ENCODE measurements around the gene DDX18.

DDX18 gene

DNA sequence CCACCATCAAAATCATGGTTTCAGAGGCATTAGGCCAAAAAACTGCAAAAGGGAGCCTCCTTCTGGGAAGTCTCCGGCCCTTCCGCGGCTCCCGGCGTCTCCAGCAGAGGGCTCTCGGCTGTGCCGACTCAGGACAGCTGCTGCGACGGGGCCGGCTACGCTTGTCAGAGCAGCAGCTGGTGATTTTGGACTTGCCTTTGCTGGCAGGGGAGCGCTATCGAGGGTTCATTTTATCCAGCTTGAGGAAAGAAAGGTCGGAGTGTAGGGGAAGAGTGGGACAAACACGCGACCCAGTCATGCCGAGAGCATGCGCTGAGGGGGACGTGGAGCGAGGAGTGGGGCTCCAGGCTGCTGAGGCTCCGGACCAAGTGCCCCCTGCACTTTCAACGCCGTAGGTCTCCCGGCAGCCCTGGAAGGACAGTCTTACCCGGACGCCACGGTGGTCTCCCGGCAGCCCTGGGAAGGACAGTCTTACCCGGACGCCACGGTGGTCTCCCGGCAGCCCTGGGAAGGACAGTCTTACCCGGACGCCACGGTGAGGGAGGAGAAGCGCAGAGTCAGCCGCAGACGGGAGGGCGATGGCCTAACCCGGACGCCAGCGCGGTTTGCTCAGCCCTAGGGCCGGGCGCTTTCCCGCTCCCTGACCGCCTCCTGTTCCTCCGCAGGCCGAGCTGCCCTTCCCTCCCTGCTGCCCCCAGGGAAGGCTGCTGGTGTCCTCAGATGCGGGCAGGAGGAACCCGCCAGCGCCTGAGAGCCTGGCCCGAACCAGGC, 21.7 kb downstream of the DDX18 start:
- DNase-seq: peak; percentile 20

DNA sequence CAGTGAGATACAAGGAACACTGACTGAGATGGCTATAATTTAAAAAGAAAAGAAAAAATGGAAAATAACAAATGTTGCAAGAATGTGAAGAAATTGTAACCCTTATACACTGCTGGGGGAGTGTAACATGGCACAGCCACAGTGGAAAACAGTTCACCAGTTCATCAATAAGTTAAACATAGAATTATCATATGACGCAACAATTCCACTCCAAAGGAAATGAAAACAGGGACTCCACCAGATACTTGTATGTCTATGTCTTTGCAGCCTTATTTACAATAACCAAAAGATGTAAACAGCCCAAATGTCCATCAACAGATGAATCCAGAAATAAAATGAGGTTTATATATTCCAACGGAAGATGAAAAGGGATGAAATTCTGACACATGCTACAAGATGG, 30.8 kb downstream of the DDX18 start:
- DNase-seq: no peak

DNA sequence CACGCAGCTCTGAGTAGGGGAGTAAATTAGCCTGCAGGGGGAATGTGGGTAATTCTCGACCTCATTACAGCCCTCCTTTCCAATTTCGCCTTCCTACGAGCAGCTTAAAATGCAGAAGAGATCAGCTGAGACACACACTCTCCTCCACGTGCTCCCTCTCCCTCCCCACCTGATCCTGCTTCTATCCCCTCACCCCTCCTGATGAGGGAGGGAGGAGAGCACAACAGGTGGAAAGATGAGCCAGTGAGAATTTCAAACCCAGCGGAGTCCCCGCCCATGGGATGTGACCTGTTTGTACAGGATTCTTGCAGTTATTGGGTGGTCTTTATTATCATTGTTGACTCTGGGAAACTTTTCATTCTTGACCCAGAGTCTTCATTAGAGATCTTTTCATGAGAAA, 35.5 kb downstream of the DDX18 start:
- DNase-seq: no peak

DNA sequence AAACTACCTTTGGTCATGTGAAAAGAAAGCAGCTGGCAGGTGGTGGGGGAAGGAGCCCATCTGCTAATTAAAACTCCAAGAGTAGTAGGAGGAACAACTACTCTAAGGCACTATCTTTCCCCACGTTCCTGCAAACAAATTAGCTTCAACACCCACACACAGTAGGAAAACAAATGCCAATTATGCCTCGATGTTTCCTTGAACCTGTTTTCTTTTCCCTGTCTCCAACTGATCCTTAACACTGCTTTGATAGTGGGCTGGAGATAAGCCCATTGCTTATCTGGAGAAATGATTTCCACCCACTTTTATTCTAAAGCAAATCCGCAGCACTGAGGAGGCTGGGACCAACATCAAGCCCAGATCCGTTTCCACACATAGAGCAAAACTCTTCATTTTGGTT, 36.0 kb downstream of the DDX18 start:
- no peak for DNase-seq

DNA sequence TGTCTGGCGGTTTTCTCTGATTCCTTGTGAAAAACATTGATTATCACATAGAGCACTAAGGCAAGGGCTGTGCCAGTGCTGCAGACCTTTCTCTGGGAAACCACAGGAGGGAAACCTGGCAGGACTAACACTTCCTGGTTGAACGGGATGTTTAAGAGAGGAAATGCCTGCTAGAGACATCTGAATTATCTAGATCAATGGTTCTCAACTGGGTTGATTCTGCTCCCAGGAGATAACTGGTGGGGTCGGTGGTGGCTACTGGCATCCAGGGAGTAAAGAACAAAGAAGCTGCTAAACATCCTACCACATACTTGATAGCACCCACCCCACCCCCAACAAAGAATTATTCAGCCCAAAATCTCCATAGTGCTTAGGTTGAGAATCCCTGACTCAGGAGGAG, 37.5 kb downstream of the DDX18 start:
- DNase-seq: no peak

DNA sequence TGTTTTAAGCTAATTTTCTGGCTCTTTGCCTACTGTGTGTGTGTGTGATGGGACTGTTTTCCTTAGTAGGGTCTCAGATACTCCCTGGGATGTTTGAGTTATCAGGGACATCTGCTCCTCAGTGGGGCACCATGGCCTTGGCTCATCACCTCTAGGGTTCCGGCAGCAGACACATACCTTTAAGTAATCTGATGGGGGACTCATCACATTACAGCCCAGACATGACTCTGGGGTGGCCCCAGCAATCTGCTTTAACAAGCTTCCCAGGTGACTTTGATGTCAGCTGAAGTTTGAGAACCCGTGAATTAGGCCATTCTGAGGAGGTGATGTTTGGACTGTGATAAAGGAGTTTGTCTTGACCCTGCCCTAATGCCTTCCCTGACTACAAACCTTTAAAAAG, 38.8 kb downstream of the DDX18 start:
- no peak for DNase-seq

DNA sequence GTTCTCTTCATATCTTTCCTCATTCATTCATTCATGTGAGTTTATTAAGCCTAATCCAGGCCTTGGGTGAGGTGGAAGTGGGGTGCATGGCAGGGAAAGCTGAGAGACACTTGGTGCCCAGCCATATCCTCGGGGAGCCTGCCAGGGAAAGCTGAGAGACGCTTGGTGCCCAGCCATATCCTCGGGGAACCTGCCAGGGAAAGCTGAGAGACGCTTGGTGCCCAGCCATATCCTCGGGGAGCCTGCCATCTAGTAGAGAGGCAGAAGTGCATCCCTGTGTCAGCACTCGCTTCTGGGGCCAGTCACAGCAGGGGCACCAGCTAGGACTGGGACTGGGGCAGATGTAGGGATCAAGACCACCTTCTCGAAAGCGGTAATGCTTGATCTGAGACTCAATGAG, 39.4 kb downstream of the DDX18 start:
- DNase-seq: no peak

DNA sequence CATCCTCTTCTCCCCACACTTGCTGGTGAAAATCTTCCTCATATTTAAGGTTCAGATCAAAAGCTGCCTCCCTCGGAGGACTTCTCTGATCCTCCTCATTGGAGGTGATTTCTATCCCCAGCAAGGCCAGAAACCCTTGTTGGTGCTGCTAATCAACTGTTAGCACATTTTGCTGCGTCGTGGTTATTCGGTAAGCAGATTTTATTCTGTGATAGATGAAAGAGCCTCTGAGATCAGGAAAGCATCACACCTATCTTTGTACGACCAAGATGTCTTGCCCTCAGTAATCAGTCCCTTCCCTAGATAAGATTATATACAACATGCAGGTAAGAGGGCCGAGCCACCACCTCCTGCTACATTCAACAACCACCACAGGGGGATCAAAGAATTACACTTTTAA, 40.1 kb downstream of the DDX18 start:
- no peak for DNase-seq

DNA sequence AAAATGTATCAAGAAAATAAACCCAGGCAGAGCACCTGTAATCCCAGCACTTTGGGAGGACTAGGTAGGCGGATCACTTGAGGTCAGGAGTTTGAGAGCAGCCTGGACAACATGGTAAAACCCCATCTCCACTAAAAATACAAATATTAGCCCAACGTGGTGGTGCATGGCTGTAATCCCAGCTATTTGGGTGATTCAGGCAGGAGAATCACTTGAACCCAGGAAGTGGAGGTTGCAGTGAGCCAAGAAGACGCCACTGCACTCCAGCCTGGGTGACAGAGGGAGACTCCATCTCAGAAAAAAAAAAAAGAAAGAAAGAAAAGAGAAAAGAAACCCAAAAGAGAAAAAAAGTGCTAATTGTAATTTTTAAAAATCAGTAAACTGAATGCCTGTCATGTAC, 41.4 kb downstream of the DDX18 start:
- DNase-seq: no peak

DNA sequence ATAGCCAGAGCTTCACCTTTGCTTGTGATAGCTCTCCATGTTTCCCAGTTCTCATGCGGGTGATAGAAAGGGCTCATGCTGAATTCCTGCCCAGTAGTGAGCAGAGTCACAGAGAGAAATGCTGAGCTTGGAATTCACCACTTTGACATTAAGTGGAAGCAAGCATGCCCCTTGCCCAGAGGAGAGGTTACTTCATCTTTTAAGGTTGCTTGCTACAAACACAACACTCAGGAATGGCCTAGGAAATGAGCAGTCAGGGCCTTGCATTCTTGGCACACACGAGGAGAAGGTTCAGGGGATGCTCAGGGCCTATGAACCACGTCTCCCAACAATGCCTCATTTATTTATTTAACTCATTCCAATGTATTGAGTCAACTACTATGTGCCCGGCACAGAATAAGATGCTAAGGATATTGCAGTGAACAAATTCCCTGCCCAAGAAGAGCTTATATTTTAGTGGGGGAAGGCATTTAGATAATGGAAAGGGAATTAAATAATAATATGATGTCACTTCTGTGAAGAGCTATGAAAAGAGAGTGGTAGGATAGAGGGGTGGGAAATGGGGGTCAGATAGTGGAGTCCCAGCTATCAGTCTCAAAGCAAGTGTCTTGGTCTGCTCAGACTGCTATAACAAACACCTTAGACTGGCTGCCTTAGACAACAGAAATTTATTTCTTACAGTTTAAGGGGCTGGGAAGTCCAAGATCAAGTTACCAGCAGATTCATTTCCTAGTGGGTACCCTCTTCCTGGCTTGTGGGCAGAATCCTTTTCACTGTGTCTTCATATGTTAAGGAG, 42.1 kb downstream of the DDX18 start:
- DNase-seq: no peak

DNA sequence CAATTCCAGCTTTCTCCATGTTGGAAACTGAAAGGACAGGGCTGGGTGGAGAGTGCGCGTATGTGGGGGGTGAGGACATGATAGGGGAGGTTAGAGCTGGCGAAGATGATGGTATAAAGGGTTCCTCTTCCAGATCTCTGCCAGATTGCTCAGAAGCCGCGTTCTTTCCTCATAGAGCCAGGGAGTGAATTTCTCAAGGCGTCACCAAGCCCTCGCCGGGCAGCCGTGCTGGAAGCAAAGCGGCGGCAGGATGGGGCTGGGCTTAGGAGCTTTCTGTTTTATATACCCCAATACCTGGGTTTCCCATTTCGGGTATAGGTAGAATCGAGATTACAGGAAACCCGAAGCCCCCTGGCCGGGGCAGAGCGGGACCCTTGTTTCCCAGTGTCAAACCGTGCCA, 43.8 kb downstream of the DDX18 start:
- no peak for DNase-seq

DNA sequence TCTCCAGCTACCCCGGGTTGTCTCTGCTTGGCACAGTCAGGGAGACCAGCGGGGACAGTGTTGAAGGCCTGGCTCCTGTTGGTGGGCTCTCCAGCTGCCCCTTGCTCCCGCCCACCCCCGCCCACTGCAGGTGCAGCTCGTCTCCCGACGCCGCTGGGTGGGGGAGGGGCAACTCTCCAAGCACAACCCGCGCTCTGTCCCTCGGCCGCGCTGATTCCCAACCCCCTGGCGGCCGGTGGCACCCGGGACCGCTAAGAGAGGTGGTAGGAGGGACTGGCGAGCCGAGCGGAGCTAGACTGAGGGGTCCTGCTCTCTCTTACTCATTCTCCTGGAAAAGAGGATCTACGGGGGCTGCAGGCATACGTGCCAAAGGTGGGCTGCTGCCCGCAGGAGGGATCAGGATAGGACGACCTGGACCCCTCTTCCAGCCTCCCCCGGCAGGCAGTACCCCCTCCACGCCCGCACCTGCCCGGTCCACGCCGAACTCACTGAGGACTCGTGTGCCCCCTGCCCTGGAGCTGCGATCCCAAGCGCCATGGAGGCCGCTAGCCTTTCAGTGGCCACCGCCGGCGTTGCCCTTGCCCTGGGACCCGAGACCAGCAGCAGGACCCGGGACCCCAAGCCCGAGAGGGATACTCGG, 44.5 kb downstream of the DDX18 start:
- no peak for DNase-seq

DNA sequence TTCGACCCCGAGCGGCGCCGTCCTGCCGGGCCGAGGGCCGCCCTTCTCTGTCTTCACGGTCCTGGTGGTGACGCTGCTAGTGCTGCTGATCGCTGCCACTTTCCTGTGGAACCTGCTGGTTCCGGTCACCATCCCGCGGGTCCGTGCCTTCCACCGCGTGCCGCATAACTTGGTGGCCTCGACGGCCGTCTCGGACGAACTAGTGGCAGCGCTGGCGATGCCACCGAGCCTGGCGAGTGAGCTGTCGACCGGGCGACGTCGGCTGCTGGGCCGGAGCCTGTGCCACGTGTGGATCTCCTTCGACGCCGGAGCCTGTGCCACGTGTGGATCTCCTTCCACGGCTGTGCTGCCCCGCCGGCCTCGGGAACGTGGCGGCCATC, 45.0 kb downstream of the DDX18 start:
- no peak for DNase-seq

DNA sequence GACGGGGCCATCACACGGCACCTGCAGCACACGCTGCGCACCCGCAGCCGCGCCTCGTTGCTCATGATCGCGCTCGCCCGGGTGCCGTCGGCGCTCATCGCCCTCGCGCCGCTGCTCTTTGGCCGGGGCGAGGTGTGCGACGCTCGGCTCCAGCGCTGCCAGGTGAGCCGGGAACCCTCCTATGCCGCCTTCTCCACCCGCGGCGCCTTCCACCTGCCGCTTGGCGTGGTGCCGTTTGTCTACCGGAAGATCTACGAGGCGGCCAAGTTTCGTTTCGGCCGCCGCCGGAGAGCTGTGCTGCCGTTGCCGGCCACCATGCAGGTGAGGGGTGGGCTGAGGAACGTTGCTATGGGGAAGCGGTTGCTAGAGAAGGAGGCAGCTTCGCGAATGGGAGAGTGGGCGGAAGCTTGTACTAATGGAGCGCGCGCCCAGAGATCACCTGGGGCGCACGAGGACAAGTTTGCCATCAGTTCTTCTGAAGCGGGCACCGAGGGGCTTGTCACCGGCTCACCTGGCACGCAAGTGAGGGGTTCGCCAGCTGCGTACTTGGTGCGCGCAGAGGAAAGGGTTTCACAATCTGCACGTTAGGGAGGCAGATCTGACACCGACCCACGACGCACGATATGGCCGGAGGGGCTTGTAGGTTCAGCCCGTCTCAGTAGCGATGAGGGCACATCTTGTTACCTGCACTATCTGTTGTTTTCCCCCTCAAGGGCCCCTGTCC, 45.6 kb downstream of the DDX18 start:
- no peak for DNase-seq

DNA sequence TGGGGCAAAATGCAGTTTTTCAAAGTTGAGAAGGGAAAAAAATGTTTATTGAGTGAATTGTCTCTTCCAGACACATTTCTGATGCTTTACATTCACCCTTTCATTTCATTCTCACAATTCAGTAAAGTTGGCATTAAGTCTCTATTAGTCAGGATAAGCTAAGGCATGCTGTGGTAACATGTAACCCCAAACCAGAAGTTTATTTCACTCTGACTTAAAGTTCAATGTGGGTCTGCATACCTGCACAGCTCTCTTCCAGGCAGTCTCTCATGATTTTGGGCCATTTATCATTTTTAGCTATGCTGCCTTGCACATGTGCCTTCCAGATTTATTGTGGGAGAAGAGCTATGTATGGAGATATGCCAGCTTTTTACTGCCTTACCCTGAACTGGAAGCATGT, 48.0 kb downstream of the DDX18 start:
- DNase-seq: no peak

DNA sequence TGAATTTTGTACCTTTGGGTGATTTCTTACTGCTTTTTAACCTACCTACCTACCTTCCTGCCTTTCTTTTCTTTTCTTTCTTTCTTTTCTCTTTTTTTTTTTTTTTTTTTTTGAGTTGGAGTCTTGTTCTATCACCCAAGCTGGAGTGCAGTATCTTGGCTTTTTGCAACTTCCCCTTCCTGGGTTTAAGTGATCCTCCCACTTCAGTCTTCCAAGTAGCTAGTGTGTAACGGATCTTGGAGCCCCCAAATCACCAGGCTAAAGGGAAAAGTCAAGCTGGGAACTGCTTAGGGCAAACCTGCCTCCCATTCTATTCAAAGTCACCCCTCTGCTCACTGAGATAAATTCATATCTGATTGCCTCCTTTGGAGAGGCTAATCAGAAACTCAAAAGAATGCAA, 61.3 kb downstream of the DDX18 start:
- no peak for DNase-seq

DNA sequence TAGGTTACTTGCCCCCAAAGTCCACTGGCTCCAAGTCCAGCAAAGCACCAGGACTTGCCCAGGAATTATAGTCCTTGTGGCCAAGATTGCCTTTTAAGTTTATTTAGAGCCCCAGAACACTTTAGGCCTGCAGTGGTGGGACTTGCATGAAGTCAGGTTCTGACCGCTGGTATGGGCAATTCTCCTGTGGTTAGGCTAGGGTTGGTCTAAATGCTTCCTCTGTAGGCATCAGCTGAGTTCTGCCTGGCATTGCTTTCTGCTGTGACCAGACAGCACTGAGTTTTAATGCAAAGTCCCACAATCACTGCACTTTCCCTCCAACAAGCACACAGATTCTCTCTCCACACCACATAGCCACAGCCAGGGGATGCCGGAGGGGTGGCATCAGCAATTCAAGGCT, 64.5 kb downstream of the DDX18 start:
- no peak for DNase-seq

Data from activated effector memory CD4-positive, alpha-beta T cell treated with Interleukin-2 at 50 U/mL for 16 hours (primary cell).